ENCODE measurements around the gene KCNH1. TPM values are rescaled to one million over a fixed set of nuclear protein-coding genes. Genes with fewer than 3 reads are reported as not detected.

The KCNH1 gene
- total RNA-seq, 2 donors from 2014 or later = 0.27 to 0.70 TPM

GRCh38 chr1:210940081-210940617 is 193.8 kb downstream of the KCNH1 start:
- intact Hi-C loops (cut with DNase I, micrococcal nuclease) = no loop called here
- ATAC-seq = no peak

GRCh38 chr1:210938416-210938925 is 195.5 kb downstream of the KCNH1 start:
- intact Hi-C loops (cut with DNase I, micrococcal nuclease) = no loop called here
- no peak for ATAC-seq

More at GRCh38 chr1:210940081-210940617, 193.8 kb downstream of the KCNH1 start:
- no peak for DNase-seq

GRCh38 chr1:210937846-210938245 is 196.1 kb downstream of the KCNH1 start:
- DNase-seq = no peak
- no peak for ATAC-seq
- intact Hi-C loops (cut with DNase I, micrococcal nuclease) = no loop called here

More at GRCh38 chr1:210938416-210938925, 195.5 kb downstream of the KCNH1 start:
- DNase-seq = no peak

- DNase-seq (no peak), ATAC-seq (no peak)
- intact Hi-C loops (cut with DNase I, micrococcal nuclease) = no loop called here
These were observed 198.0 kb downstream of the KCNH1 start for GRCh38 chr1:210935905-210936304.

GRCh38 chr1:210932104-210932503 is 201.8 kb downstream of the KCNH1 start:
- ATAC-seq (no peak), DNase-seq (no peak)
- intact Hi-C loops (cut with DNase I, micrococcal nuclease) = no loop called here

- ATAC-seq (no peak), DNase-seq (no peak)
- intact Hi-C loops (cut with DNase I, micrococcal nuclease) = no loop called here
These were observed 211.3 kb downstream of the KCNH1 start for GRCh38 chr1:210922666-210923065.

- ATAC-seq = no peak
- intact Hi-C loops (cut with DNase I, micrococcal nuclease) = no loop called here
- DNase-seq = no peak
These were observed 212.9 kb downstream of the KCNH1 start for GRCh38 chr1:210920716-210921694.

GRCh38 chr1:210920258-210920657 is 213.7 kb downstream of the KCNH1 start:
- DNase-seq (no peak), ATAC-seq (no peak)
- intact Hi-C loops (cut with DNase I, micrococcal nuclease) = no loop called here

- DNase-seq (no peak), ATAC-seq (no peak)
- intact Hi-C loops (cut with DNase I, micrococcal nuclease) = no loop called here
These were observed 215.1 kb downstream of the KCNH1 start for GRCh38 chr1:210918893-210919292.

GRCh38 chr1:210917560-210918169 is 216.3 kb downstream of the KCNH1 start:
- no peak for DNase-seq
- no peak for ATAC-seq
- intact Hi-C loops (cut with DNase I, micrococcal nuclease) = no loop called here

GRCh38 chr1:210916548-210916947 is 217.4 kb downstream of the KCNH1 start:
- ATAC-seq = no peak
- intact Hi-C loops (cut with DNase I, micrococcal nuclease) = no loop called here
- DNase-seq = no peak

- intact Hi-C loops (cut with DNase I, micrococcal nuclease) = no loop called here
- DNase-seq (no peak), ATAC-seq (no peak)
These were observed 217.9 kb downstream of the KCNH1 start for GRCh38 chr1:210915890-210916507.

GRCh38 chr1:210912752-210913151 is 221.2 kb downstream of the KCNH1 start:
- intact Hi-C loops (cut with DNase I, micrococcal nuclease) = no loop called here
- no peak for DNase-seq
- ATAC-seq = no peak

GRCh38 chr1:210910020-210910575 is 223.8 kb downstream of the KCNH1 start:
- intact Hi-C loops (cut with DNase I, micrococcal nuclease) = no loop called here
- ATAC-seq = no peak
- no peak for DNase-seq

- intact Hi-C loops (cut with DNase I, micrococcal nuclease) = no loop called here
- DNase-seq (no peak), ATAC-seq (no peak)
These were observed 225.2 kb downstream of the KCNH1 start for GRCh38 chr1:210908791-210909190.

GRCh38 chr1:210908257-210908656 is 225.7 kb downstream of the KCNH1 start:
- intact Hi-C loops (cut with DNase I, micrococcal nuclease) = no loop called here
- DNase-seq = no peak
- no peak for ATAC-seq

GRCh38 chr1:210907251-210907805 is 226.6 kb downstream of the KCNH1 start:
- intact Hi-C loops (cut with DNase I, micrococcal nuclease) = no loop called here
- ATAC-seq (no peak), DNase-seq (no peak)

GRCh38 chr1:210905944-210906453 is 227.9 kb downstream of the KCNH1 start:
- intact Hi-C loops (cut with DNase I, micrococcal nuclease) = no loop called here
- ATAC-seq (no peak), DNase-seq (no peak)
